Motor neuron (in vitro differentiated cells): ENCODE results near the gene ZCCHC24. TPM values are rescaled to one million over a fixed set of nuclear protein-coding genes. Genes with fewer than 3 reads are reported as not detected.

ENCODE experiments used
- ATAC-seq, 8 experiments: fragments of 200-7000 bp; cut with Tn5 transposase; replicated peaks in 6 of 8; 2 replicates each; pipeline ENCODE4 v1.8.0; 2021; ENCODE audit warnings: mild to moderate bottlenecking in 8 of 8, moderate library complexity in 8 of 8
- H3K27ac ChIP-seq, 2 donors: fragments of 250-450 bp; sonication (Bioruptor Pico); 2 replicates each; pipeline ENCODE4 v1.9.0; 2021; ENCODE audit warnings: antibody characterized with exemption in 2 of 2, mild to moderate bottlenecking in 2 of 2, moderate library complexity in 1 of 2
- H3K4me1 ChIP-seq, 2 donors: fragments of 250-450 bp; sonication (Bioruptor Pico); replicated peaks in 1 of 2; 2 replicates each; pipeline ENCODE4 v1.6.1; 2021; ENCODE audit warnings: antibody characterized with exemption in 2 of 2, mild to moderate bottlenecking in 2 of 2, moderate library complexity in 1 of 2
- H3K4me3 ChIP-seq, 5 donors: fragments of 250-450 bp; sonication (Bioruptor Pico); 2 replicates each; pipeline ENCODE4 v1.9.0; 2021; ENCODE audit warnings: antibody characterized with exemption in 5 of 5, mild to moderate bottlenecking in 5 of 5, moderate library complexity in 4 of 5
- WGBS, 10 experiments: fragments of 450-650 bp; shearing (Covaris generic); methylation state at CpG; one replicate each; pipeline ENCODE4 v1.0.0; 2022; 5-methylcytosine and 5-hydroxymethylcytosine counted together
- in situ Hi-C, 9 experiments: fragments of 400-800 bp; cut with MboI; loops; one replicate each; pipeline ENCODE4 v1.15.0; 2021; ENCODE audit warnings: low sequenced_read_pairs in 9 of 9, low pct_unique_long_range_greater_than_20kb in 2 of 9; ENCODE audit not compliant: unreplicated experiment in 9 of 9
- total RNA-seq, 8 experiments: library from RNA; unstranded; fragments of 300-600 nt; gene quantifications; 2 replicates each; pipeline versions ENCODE4 v1.2.3 to v1.2.4, GENCODE V29; 2022

ZCCHC24 gene
- total RNA-seq, 8 experiments from 2014 or later = 0.67 to 39.5 (median 8.0) TPM

DNA sequence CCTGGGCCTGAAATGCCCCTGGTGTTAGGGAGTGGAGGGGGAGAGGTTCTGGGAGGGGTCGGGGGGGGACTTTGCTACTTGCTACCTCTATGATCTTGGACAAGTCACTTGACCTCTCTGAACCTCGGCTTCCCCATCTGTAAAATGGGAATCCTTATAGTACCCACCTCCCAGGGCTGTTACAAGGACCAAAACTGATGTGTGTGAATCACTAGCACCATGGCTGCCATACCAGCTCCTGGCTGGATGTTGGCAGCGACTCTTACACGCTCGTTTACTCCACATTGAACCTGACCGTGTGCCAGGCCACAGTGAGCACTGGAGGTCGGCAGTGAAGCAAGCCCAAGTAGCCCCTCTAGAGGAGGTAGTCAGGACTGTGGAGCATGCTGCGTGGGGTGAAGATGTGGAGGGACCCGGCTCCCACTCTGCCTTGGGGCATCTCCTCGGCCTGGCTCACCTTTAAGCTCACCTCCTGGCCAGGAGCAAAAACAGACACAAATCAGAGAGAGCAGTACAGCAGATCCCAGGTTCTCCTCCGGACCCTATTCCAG lies 69.3 kb downstream of the ZCCHC24 start:
- in situ Hi-C loops = no loop called here
- 57 to 100% (median 100%) methylated on average over 1 to 6 of the region's 11 CpGs for WGBS, 10 experiments
- ATAC-seq = no peak
- Histone ChIP-seq H3K4me3 (no peak overlapping the region), H3K4me1 (peaks cover 0 to 4% of the 10 kb centered on the region in 2 donors), H3K27ac (no peak overlapping the region)

DNA sequence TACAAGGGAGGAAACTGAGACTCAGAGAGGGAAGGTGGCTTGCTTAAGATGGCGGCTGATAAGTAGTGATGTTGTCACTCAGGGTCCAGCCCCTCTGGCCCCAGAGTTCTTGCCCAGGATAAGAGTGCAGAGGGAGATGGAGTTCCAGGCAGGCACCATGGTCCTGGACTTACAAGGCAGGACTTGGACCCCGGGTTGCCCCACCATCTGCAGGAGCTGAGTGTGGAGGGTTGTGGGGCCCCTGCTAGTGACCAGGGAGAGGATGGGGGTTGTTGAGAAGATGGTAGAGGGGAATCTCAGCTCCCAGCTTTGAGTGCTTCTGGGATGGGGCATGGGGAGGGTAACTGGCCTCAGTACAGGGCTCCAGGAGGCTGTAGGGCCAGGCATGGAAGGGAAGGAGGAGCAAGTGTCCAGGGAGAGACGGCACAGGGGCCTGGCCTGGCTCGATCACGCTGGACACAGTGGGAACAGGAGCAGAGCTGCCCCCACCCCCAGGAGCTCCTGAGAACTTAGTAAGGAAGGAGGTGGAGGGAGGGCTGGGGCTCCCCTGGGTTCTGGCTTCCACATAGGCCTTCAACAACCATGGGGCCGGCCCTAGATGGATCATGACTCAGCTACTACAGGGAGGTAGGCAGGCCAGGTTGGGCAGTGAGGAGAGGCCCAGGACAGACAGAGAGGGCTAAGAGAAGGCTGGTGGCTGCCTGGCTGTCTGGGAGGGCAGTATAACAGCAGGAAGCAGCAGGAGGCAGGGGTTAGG lies 69.9 kb downstream of the ZCCHC24 start:
- no peak overlapping the region for H3K27ac ChIP-seq
- ATAC-seq = peak in 6 of 8 experiments; percentile 15 to 37 (median 19)
- peaks cover 0 to 4% of the 10 kb centered on the region in 2 donors for H3K4me1 ChIP-seq
- H3K4me3 ChIP-seq = no peak overlapping the region
- in situ Hi-C loops = no loop called here
- 60 to 86% (median 80%) methylated on average over 1 to 2 of the region's 6 CpGs; no CpG with 5 or more reads in 7 of the 10 experiments for WGBS, 10 experiments

DNA sequence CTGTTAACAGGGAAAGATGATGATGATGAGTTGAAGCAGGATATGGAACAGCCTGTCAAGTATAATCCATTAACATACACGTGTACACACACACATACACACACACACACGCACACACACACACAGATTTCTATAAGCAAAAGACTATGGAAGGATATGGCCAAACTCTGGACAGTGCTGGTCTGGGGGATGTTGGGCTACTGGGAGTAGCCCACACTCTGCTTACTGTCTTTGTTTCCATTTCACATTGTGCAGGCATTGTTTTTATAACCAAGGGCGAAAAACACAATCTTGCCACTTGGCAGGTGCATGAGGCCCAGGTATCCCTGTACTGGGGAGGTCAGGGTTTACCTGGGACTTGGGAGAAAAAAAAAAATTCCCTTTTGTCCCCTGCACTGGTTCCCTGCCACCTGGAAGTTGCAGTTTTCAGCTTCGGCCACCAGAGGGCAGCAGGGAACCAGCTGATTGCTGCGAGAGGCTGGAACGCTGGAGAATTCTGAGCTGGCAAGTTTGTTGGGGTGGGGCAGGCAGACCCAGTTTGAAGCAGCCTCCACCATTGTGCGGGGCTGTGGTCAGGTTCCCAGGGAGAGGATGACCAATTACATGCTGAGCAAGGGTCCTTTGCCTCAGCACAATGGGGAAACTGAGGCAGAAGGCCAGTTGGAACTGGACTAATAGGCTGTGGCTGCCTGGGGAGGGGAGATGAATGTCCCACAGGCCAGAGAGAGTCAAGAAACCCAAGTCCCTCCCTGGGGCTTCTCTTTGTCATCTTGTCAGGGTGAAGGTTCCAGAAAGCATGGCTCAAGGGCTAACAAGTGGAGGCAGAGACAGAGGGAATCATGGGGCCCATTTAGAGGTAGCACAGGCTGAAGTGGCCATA lies 70.9 kb downstream of the ZCCHC24 start:
- peak; percentile 68 to 89 (median 76) for ATAC-seq
- 0 to 7% (median 0%) methylated on average over 1 to 7 of the region's 7 CpGs; no CpG with 5 or more reads in 3 of the 10 experiments for WGBS, 10 experiments
- no peak overlapping the region for H3K27ac ChIP-seq
- H3K4me1 ChIP-seq = peaks cover 0 to 4% of the 10 kb centered on the region in 2 donors
- in situ Hi-C loops = loop anchor here in 2 of 9 experiments (25.0 kb wide), 1 partner anchor 88 kb away; no protein-coding TSS in a partner anchor
- no peak overlapping the region for H3K4me3 ChIP-seq

DNA sequence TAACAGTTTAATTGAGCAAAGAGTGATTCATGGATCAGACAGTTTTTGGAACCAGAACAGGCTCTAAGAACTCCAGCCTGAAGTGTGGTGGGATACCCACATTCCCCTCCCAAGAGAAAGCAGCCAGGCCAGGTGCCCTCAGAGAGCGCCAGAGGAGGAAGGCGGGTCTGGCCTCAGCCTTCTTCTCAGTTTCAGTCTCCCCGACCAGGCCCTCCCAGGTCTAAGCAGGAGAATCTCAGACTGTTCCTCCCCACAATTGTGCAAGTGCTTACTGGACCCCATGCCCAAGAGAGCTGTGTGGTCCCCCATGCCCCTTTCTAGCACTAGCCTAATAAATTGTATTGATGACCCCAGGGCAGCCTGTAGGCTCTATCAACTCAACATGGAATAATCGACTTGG lies 72.6 kb downstream of the ZCCHC24 start:
- Histone ChIP-seq H3K4me1 (peaks cover 0 to 4% of the 10 kb centered on the region in 2 donors), H3K4me3 (no peak overlapping the region), H3K27ac (no peak overlapping the region)
- in situ Hi-C loops = loop anchor here in 2 of 9 experiments (25.0 kb wide), 1 partner anchor 89 kb away; no protein-coding TSS in a partner anchor
- ATAC-seq = no peak
- 11 to 94% (median 78%) methylated on average over 1 to 4 of the region's 4 CpGs; no CpG with 5 or more reads in 1 of the 10 experiments for whole genome bisulfite sequencing, 10 experiments

- in situ Hi-C loops = loop anchor here in 2 of 9 experiments (25.0 kb wide), 1 partner anchor 95 kb away; no protein-coding TSS in a partner anchor
- 50 to 95% (median 90%) methylated on average over 4 to 6 of the region's 6 CpGs for WGBS, 10 experiments
- H3K4me1 ChIP-seq = no peaks in the 10 kb centered on the region
- peak in 2 of 8 experiments; percentile 20 to 35 for ATAC-seq
- no peak overlapping the region for H3K27ac ChIP-seq
- H3K4me3 ChIP-seq = no peak overlapping the region
These were observed 77.8 kb downstream of the ZCCHC24 start for GRCh38 chr10:79367426-79368189.

GRCh38 chr10:79361726-79362397 lies 83.6 kb downstream of the ZCCHC24 start:
- Histone ChIP-seq H3K4me3 (no peak overlapping the region), H3K27ac (no peak overlapping the region), H3K4me1 (no peaks in the 10 kb centered on the region)
- in situ Hi-C loops = loop anchor here in 2 of 9 experiments (25.0 kb wide), 1 partner anchor 100 kb away; no protein-coding TSS in a partner anchor
- no peak for ATAC-seq
- 48 to 91% (median 77%) methylated on average over 2 to 4 of the region's 4 CpGs for WGBS, 10 experiments

DNA sequence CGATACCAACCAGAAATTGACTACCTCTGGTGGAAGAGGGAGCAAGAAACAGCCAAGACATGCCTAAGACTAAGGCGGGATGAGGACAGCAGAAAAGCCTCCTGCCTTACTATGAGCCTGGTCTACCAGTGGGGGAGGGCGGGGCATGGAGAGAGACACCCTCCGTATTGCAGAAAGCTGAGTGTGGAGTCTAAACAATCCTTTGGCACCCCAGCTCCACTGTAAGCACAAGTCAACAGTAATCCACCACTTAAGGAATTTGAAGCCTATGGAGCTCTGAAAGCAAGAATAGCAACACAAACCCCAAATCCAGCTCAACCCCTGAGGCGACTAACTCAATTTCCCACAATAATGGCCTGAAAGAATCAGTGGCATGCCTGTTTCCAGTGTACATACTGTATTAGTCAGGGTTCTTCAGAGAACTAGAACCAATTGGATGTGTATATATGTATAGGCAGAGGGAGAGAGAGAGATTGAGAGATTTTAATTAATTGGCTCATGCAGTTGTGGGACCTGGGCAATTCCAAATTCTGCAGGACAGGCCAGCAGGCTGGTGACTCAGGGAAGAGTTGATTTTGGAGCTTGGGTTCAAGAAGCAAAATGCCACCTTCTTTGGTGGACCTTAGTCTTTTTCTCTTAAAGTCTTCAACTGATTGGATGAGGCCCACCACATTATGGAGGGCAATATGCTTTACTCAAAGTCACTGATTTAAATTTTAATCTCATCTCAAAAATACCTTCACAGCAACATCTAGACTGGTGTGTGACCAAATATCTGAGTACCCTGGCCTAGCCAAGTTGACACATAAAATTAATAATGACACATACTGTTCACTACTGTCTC lies 84.7 kb downstream of the ZCCHC24 start:
- Histone ChIP-seq H3K4me3 (no peak overlapping the region), H3K27ac (no peak overlapping the region), H3K4me1 (no peaks in the 10 kb centered on the region)
- 77 to 100% (median 93%) methylated on average over 1 to 5 of the region's 5 CpGs; no CpG with 5 or more reads in 2 of the 10 experiments for WGBS, 10 experiments
- in situ Hi-C loops = loop anchor here in 2 of 9 experiments (25.0 kb wide), 1 partner anchor 102 kb away; no protein-coding TSS in a partner anchor
- no peak for ATAC-seq

DNA sequence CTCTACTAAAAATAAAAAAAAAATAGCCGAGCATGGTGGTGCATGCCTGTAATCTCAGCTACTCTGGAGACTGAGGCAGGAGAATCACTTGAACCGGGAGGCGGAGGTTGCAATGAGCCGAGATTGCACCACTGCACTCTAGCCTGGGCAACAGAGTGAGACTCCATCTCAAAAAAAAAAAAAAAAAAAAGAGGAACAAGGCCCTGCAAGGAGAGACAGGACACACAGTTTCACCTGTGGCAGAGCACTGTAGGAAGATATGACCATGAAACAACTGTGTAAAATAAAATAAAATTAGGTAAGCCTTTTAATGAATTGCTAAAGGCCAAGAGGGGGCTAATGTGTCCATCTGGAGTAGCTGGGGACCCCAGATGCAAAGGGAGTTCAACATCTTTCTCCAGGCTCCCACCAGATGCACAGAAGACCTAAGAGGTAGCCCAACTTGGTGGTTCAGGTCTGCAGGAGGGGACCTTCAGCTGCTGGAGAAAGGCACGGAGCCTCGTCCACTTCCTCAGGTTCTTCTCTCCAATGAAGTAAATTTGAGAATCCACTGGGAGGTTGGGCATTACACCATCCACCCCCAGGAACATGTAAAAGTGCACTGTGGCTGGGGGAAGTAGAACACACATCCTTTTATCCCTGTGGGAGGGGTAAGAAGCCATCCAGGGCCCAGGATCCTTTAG lies 85.5 kb downstream of the ZCCHC24 start:
- ATAC-seq = no peak
- no peaks in the 10 kb centered on the region for H3K4me1 ChIP-seq
- in situ Hi-C loops = loop anchor here in 2 of 9 experiments (25.0 kb wide), 1 partner anchor 102 kb away; no protein-coding TSS in a partner anchor
- no peak overlapping the region for H3K4me3 ChIP-seq
- H3K27ac ChIP-seq = no peak overlapping the region
- WGBS, 10 experiments = 93 to 100% (median 97%) methylated on average over 2 to 6 of the region's 6 CpGs; no CpG with 5 or more reads in 2 of the 10 experiments

DNA sequence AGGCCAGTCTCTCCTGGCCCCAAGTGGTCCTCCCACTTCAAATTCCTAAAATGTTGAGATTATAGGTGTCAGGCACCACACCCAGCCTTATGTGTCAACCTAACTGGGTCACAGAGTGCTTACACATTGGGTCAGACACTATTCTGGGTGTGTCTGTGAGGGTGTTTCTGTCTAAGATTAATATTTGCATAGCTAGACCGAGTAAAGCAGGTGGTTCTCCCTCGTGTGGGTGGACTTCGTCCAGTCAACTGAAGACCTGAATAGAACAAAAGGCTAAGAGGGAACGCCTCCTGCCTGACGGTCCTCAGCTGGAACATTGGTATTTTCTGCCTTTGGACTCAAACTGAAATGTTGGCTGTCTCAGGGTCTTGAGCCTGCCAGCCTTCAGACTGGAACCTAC lies 86.6 kb downstream of the ZCCHC24 start:
- WGBS, 10 experiments = 16 to 88% (median 63%) methylated on average over 1 to 5 of the region's 5 CpGs; no CpG with 5 or more reads in 2 of the 10 experiments
- peak in 3 of 8 experiments; percentile 55 to 92 (median 63) for ATAC-seq
- Histone ChIP-seq H3K4me1 (no peaks in the 10 kb centered on the region), H3K4me3 (no peak overlapping the region), H3K27ac (no peak overlapping the region)
- in situ Hi-C loops = loop anchor here in 2 of 9 experiments (25.0 kb wide), 1 partner anchor 103 kb away; no protein-coding TSS in a partner anchor

DNA sequence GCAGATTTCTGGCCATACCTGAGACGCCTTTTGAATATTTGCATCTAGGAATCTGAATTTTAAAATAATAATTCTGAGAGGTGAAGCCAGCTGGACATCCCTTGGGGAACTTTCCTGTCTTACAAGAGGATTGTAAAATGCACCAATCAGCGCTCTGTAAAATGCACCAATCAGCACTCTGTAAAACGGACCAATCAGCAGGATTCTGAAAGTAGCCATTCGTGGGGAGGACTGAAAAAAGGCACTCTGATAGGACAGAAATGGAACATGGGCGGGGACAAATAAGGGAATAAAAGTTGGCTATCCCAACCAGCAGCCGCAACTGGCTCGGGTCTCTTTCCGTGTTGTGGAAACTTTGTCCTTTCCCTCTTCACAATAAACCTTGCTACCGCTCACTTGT lies 88.2 kb downstream of the ZCCHC24 start:
- 84 to 100% (median 95%) methylated on average over 1 to 9 of the region's 9 CpGs; no CpG with 5 or more reads in 2 of the 10 experiments for WGBS, 10 experiments
- in situ Hi-C loops = loop anchor here in 2 of 9 experiments (25.0 kb wide), 1 partner anchor 105 kb away; no protein-coding TSS in a partner anchor

More for the DNA sequence above, 88.2 kb downstream of the ZCCHC24 start:
- Histone ChIP-seq H3K27ac (no peak overlapping the region), H3K4me1 (no peaks in the 10 kb centered on the region), H3K4me3 (no peak overlapping the region)
- ATAC-seq = no peak
